ENCODE data around the gene MAP3K21. TPM values are rescaled to one million over a fixed set of nuclear protein-coding genes. Genes with fewer than 3 reads are reported as not detected.

MAP3K21 gene
- total RNA-seq, 2 donors from 2014 or later = 2.7 to 4.2 TPM

DNA sequence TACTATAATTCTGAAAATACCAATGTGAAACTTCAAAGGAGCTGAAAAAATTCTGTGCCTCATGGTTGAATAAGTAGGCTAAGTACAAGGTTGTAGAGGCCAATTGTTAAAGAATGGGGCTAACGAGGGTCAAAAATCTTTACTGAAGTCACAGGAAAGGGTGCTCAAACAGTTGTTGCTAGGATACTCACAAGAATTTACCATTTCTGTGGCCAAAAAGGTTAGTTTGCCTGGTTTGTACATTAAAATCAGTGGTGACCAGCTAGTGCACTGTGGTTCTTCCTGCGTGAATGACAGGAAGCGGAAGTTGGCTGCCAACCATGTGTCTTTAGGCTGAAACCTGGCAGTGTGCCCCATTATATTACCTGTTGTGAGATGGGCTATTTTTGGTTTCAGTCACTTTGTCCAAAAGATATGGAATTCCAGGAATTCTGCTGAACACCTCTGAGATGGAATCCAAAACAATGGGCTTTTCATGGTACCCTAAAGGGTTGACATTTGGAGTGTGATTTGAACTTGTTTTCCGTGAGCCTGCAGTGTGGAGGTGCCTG, 13.5 kb downstream of the MAP3K21 start:
- H3K9me3 Mint-ChIP-seq = no peaks in the 10 kb centered on the region
- no peak overlapping the region for H3K27ac Mint-ChIP-seq
- ATAC-seq (no peak), DNase-seq (ENCODE audit: low spot score in 2 of 2) (no peak)
- no peaks in the 10 kb centered on the region for H3K36me3 Mint-ChIP-seq

DNA sequence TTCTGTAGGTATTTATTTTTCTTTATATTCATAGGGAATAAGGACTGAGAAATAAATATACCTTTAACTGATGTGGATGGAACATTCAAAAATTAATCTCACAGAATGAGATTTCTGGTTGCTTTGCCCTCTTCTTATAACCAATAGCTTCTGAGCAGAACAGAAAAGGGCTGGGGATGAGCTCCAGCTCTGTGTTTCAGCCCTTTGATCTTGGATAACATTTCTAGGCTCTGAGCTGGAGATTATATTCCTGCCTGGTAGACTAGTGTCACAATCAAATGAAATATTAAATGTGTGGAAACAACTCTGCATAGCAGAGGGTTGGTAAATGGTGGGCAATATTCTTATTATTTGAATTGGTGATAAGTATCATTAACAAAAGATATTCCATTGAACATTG, 14.6 kb downstream of the MAP3K21 start:
- ATAC-seq (no peak), DNase-seq (ENCODE audit: low spot score in 2 of 2) (no peak)
- no peaks in the 10 kb centered on the region for H3K9me3 Mint-ChIP-seq
- H3K36me3 Mint-ChIP-seq = no peaks in the 10 kb centered on the region
- no peak overlapping the region for H3K27ac Mint-ChIP-seq

- no peak for ATAC-seq
- DNase-seq (ENCODE audit: low spot score in 2 of 2) = no peak
- H3K27ac Mint-ChIP-seq = no peak overlapping the region
- no peaks in the 10 kb centered on the region for H3K36me3 Mint-ChIP-seq
- no peaks in the 10 kb centered on the region for H3K9me3 Mint-ChIP-seq
Measured at GRCh38 chr1:233343262-233343661, 15.7 kb downstream of the MAP3K21 start.

GRCh38 chr1:233347338-233347737, 19.8 kb downstream of the MAP3K21 start:
- ATAC-seq = no peak
- Mint-ChIP-seq H3K36me3 (no peaks in the 10 kb centered on the region), H3K27ac (no peak overlapping the region), H3K9me3 (no peaks in the 10 kb centered on the region)
- no peak for DNase-seq (ENCODE audit: low spot score in 2 of 2)

- ATAC-seq = no peak
- H3K27ac Mint-ChIP-seq = no peak overlapping the region
- H3K9me3 Mint-ChIP-seq = no peaks in the 10 kb centered on the region
- DNase-seq (ENCODE audit: low spot score in 2 of 2) = no peak
- no peaks in the 10 kb centered on the region for H3K36me3 Mint-ChIP-seq
Measured at GRCh38 chr1:233349137-233349536, 21.6 kb downstream of the MAP3K21 start.

GRCh38 chr1:233354983-233355382, 27.5 kb downstream of the MAP3K21 start:
- Mint-ChIP-seq H3K36me3 (no peaks in the 10 kb centered on the region), H3K9me3 (no peaks in the 10 kb centered on the region), H3K27ac (no peak overlapping the region)
- DNase-seq (ENCODE audit: low spot score in 2 of 2) = no peak
- no peak for ATAC-seq

DNA sequence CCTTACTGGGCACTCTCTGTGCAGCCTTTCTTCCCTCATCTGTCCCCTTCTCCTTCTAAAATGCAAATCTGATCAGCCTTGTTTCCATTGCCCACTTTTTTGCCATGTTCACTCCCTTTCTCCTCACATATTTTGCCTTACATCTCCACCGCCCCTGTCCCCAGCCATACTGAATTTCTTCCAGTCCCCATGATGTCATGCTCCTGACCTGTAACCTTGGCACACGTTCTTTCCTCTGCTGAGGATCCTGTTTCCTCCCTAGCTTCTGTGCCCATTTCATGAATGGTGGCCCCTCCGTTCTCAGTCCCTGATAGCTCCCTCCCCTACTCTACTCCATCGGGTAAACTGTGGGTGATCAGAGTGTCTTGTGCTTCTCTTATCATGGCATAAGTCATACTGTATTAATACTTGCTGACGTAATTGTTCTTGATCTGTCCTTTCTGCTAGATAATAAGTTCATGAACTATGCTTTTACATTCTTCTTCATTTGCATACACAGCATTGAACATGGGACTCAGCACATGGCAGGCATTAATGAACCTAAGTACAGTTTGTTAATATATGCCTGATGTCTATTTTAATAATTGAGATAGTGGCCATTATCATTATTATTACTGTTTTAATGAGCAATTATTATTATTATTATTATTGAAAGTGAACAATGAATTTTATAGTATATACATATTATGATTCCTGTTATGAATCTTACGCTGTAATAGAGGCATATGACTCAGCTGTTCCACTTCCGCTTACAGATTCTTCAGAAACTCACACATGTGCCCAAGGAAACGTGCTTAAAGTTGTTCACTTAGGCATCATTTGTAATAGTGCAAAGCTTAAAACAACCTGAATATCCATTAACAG, 28.5 kb downstream of the MAP3K21 start:
- peak overlapping the region in 1 of 2 donors; percentile 10 for H3K27ac Mint-ChIP-seq
- no peak for DNase-seq (ENCODE audit: low spot score in 2 of 2)
- H3K9me3 Mint-ChIP-seq = no peaks in the 10 kb centered on the region
- no peaks in the 10 kb centered on the region for H3K36me3 Mint-ChIP-seq
- no peak for ATAC-seq

DNA sequence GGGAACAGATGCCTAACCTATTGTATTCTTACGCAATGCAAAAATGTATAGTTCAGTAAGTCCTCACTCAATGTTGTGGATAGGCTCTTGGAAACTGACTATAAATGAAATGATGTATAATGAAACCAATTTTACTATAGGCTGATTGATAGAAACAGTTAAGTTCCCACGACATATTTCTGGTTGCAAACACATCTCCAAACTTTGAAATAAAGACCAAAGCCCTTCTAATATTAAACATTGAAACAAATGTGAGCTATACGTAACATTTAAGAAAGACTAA, 29.1 kb downstream of the MAP3K21 start:
- ATAC-seq (no peak), DNase-seq (ENCODE audit: low spot score in 2 of 2) (no peak)
- H3K9me3 Mint-ChIP-seq = no peaks in the 10 kb centered on the region
- no peak overlapping the region for H3K27ac Mint-ChIP-seq
- H3K36me3 Mint-ChIP-seq = no peaks in the 10 kb centered on the region

GRCh38 chr1:233357595-233358397, 30.3 kb downstream of the MAP3K21 start:
- Mint-ChIP-seq H3K36me3 (no peaks in the 10 kb centered on the region), H3K9me3 (no peaks in the 10 kb centered on the region), H3K27ac (no peak overlapping the region)
- ATAC-seq (peak in 1 of 2 donors; percentile 58), DNase-seq (ENCODE audit: low spot score in 2 of 2) (no peak)

GRCh38 chr1:233359431-233359830, 31.9 kb downstream of the MAP3K21 start:
- H3K9me3 Mint-ChIP-seq = no peaks in the 10 kb centered on the region
- DNase-seq (ENCODE audit: low spot score in 2 of 2) (no peak), ATAC-seq (no peak)
- no peaks in the 10 kb centered on the region for H3K36me3 Mint-ChIP-seq
- no peak overlapping the region for H3K27ac Mint-ChIP-seq

DNA sequence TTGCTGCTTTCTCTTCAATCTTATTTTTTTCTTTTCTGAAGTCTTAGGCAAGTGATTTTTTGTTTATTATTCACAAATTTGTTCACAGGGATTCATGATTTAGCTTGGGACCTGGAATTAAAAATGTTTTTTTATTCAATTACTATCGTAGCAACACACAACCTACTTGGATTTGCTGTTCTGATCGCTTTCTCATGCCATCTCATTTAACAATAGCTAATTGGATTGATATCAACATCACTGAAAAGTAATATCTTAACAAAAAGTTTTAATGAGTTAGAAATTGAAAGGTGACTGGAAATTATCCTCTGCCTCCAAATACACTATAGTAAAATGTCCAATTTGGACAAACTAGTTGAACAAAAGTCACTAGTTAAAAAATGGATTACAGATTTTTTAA, 32.4 kb downstream of the MAP3K21 start:
- H3K36me3 Mint-ChIP-seq = no peaks in the 10 kb centered on the region
- DNase-seq (ENCODE audit: low spot score in 2 of 2) = no peak
- H3K9me3 Mint-ChIP-seq = no peaks in the 10 kb centered on the region
- no peak for ATAC-seq
- no peak overlapping the region for H3K27ac Mint-ChIP-seq

GRCh38 chr1:233360525-233361102, 33.1 kb downstream of the MAP3K21 start:
- no peaks in the 10 kb centered on the region for H3K36me3 Mint-ChIP-seq
- DNase-seq (ENCODE audit: low spot score in 2 of 2) = no peak

DNA sequence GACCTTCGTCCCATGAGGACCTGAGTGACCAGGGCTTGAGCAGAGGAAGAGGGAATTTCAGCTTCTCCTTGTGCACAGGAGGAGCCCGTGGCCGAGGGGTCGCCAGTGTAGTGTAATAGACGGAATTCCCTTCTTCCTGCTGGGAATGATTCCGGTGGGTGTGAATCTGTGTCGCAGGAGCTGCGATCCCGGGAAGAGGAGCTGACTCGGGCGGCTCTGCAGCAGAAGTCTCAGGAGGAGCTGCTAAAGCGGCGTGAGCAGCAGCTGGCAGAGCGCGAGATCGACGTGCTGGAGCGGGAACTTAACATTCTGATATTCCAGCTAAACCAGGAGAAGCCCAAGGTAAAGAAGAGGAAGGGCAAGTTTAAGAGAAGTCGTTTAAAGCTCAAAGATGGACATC, 34.4 kb downstream of the MAP3K21 start:
- ATAC-seq (no peak), DNase-seq (ENCODE audit: low spot score in 2 of 2) (no peak)
- Mint-ChIP-seq H3K27ac (no peak overlapping the region), H3K9me3 (no peaks in the 10 kb centered on the region), H3K36me3 (no peaks in the 10 kb centered on the region)

More at GRCh38 chr1:233360525-233361102, 33.1 kb downstream of the MAP3K21 start:
- no peaks in the 10 kb centered on the region for H3K9me3 Mint-ChIP-seq
- ATAC-seq = no peak
- no peak overlapping the region for H3K27ac Mint-ChIP-seq

- Mint-ChIP-seq H3K36me3 (no peaks in the 10 kb centered on the region), H3K27ac (no peak overlapping the region), H3K9me3 (no peaks in the 10 kb centered on the region)
- ATAC-seq = no peak
- no peak for DNase-seq (ENCODE audit: low spot score in 2 of 2)
Measured at GRCh38 chr1:233362743-233363142, 35.2 kb downstream of the MAP3K21 start.

DNA sequence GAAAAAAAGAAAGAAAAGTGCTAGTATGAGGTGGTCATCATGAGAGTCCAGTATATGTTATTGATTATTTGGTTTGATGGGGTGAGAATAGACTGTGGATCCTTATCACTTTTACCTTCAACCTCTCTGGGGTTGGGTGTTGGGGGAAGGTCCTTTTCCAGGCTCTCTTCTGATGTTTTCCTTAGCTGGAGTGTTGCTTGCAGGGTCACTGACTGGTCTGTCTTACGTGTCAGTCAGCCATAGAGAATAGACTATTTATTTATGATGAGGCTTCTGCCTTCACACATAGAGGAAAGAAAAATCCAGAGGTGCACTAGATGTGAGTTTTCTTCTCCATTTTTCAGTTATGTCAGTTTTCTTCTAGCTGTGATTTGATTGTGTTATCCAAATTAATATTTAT, 36.5 kb downstream of the MAP3K21 start:
- DNase-seq (ENCODE audit: low spot score in 2 of 2) (no peak), ATAC-seq (no peak)
- no peaks in the 10 kb centered on the region for H3K9me3 Mint-ChIP-seq
- no peak overlapping the region for H3K27ac Mint-ChIP-seq
- H3K36me3 Mint-ChIP-seq = no peaks in the 10 kb centered on the region

DNA sequence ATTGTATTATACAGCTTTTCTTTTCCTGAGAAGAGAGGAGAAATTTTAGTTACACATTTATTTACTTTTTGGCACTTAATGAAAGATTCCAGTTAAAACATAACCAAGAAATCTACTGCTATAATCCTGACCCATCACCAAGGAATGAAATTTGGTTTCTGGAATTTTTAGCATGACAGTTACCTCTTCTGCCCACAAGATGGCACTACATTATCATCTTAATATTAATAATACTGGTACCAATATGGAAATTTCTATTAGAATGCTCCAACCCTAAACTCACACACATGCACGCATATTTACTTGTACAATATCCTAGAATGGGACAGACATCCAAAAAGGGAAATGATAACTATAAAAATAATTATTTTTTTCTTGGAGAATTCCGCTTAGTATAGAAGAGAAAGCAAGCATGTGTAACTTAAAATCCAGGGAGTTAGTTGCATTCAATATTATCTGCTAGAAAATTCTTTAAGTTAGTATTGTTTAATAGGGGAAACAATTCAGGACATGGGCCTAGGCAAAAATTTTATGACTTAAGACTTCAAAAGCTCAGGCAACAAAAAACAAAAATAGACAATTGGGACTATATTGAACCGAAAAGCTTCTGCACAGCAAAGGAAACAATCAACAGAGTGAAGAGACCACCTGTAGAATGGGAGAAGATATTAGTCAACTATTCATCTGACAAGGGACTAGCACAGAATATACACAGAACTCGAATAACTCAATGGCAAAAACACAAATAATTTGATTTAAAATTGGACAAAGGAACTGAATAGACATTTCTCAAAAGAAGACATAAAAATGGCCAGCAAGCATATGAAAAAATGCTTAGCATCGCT, 37.4 kb downstream of the MAP3K21 start:
- H3K36me3 Mint-ChIP-seq = no peaks in the 10 kb centered on the region
- no peak for ATAC-seq
- no peak overlapping the region for H3K27ac Mint-ChIP-seq
- H3K9me3 Mint-ChIP-seq = no peaks in the 10 kb centered on the region
- DNase-seq (ENCODE audit: low spot score in 2 of 2) = no peak
